Measurements from ENCODE around the gene FMN2. TPM values are rescaled to one million over a fixed set of nuclear protein-coding genes. Genes with fewer than 3 reads are reported as not detected.

The FMN2 gene
- total RNA-seq, 1 experiment from 2014 or later: 0.59 TPM

- Histone ChIP-seq H2BK12ac (ENCODE audit: insufficient read length, low read depth, low read length) (no peak overlapping the region), H3K18ac (ENCODE audit: insufficient read length, low read depth, low read length) (no peak overlapping the region), H2BK20ac (ENCODE audit: low read depth, low read length, poor library complexity, severe bottlenecking) (no peak overlapping the region), H2BK120ac (ENCODE audit: low read depth, low read length, poor library complexity, severe bottlenecking) (no peak overlapping the region), H4K8ac (replicated peaks; ENCODE audit: insufficient read length, low read depth, low read length) (no peak overlapping the region), H3K27me3 (ENCODE audit: insufficient read depth, low read length) (no peaks in the 10 kb centered on the region), H3K14ac (ENCODE audit: insufficient read depth, low read length) (no peak overlapping the region), H2BK15ac (ENCODE audit: low read depth, low read length) (no peak overlapping the region), H3K4me1 (ENCODE audit: insufficient read depth, low read length) (no peaks in the 10 kb centered on the region), H4K91ac (ENCODE audit: insufficient read length, low read depth, low read length) (no peak overlapping the region), H2AFZ (ENCODE audit: low read length) (no peak overlapping the region), H3K4me2 (ENCODE audit: insufficient read depth, insufficient read length, low read length) (no peak overlapping the region), H3K9ac (ENCODE audit: extremely low read depth, insufficient read length, low read length) (no peak overlapping the region), H3K79me1 (ENCODE audit: insufficient read depth, low read depth, low read length, poor library complexity, severe bottlenecking) (no peaks in the 10 kb centered on the region), H2AK5ac (ENCODE audit: insufficient read length, low read length) (no peak overlapping the region), H3K23me2 (ENCODE audit: insufficient read length, low read depth, low read length, poor library complexity, severe bottlenecking) (no peaks in the 10 kb centered on the region), H3K23ac (ENCODE audit: insufficient read length, low read depth, low read length) (no peak overlapping the region), H3T11ph (ENCODE audit: low read length) (no peak overlapping the region), H3K9me3 (ENCODE audit: control insufficient read depth, low read depth, low read length) (no peaks in the 10 kb centered on the region), H3K79me2 (ENCODE audit: insufficient read depth, low read length) (no peaks in the 10 kb centered on the region), H2BK5ac (ENCODE audit: insufficient read length, low read length) (no peak overlapping the region), H3K56ac (ENCODE audit: insufficient read length, low read depth, low read length) (no peak overlapping the region), H3K27ac (ENCODE audit: insufficient read length, low read depth, low read length) (no peak overlapping the region), H4K20me1 (ENCODE audit: control insufficient read depth, insufficient read depth, insufficient read length) (no peaks in the 10 kb centered on the region), H4K5ac (ENCODE audit: insufficient read length, low read depth, low read length) (no peak overlapping the region), H3K4ac (ENCODE audit: low read depth, low read length) (no peak overlapping the region)
- DNase-seq: no peak
- no peak overlapping the region for H3K4me3 Mint-ChIP-seq
- no CpG with 5 or more reads among the region's 3 CpGs for WGBS (ENCODE audit: extremely low coverage, insufficient read length, low lambda C conversion rate)
- peaks cover 0 to 2% (median 0%) of the 10 kb centered on the region in 3 experiments; a peak in 2 of 7 replicates for H3K36me3 Mint-ChIP-seq (ENCODE audit: insufficient read depth in 1 of 3, low read depth in 3 of 3)
- H3K27me3 Mint-ChIP-seq (ENCODE audit: low read depth): no peaks in the 10 kb centered on the region
- no peak for TF ChIP-seq CTCF (conservative IDR thresholded peaks at IDR 0.05)
- H3K27ac Mint-ChIP-seq: no peak overlapping the region; a peak in 1 of 7 replicates
- H3K9me3 Mint-ChIP-seq: peaks cover 3 to 4% of the 10 kb centered on the region in 2 experiments; a peak in 3 of 5 replicates
- peaks cover 15 to 20% of the 10 kb centered on the region in 2 experiments for H3K4me1 Mint-ChIP-seq
Observed at GRCh38 chr1:240244968-240245628, 153.4 kb downstream of the FMN2 start.
